ENCODE data around the gene AGBL1.

- TF ChIP-seq POLR2A (IDR thresholded peaks at IDR 0.05; ENCODE audit: low read length) (no peak), GATA1 (IDR thresholded peaks at IDR 0.05; ENCODE audit: low read depth, low read length) (no peak)
Observed at GRCh38 chr15:86373147-86373546, 293.5 kb downstream of the AGBL1 start.
